H1 (cell line): ENCODE results near the gene CEP250. TPM values are rescaled to one million over a fixed set of nuclear protein-coding genes. Genes with fewer than 3 reads are reported as not detected.

ENCODE experiments used
- CTCF ChIA-PET: fragments of 300-600 bp; sonication (Branson Sonifier 250); formaldehyde crosslinking; loops from one replicate; lab custom pipeline; 2021; ENCODE audit not compliant: partially characterized antibody; lab: Charles Lee
- POLR2A ChIA-PET: fragments of 300-600 bp; sonication (Branson Sonifier 250); formaldehyde crosslinking; loops from one replicate; lab custom pipeline; 2021; ENCODE audit warnings: inconsistent platforms; ENCODE audit not compliant: partially characterized antibody; lab: Charles Lee
- DNase-seq, 2 experiments: peaks; one replicate each; pipeline versions ENCODE4 v3.0.0 to v3.0.0-alpha.2; 2010 to 2022; ENCODE audit warnings: low spot score in 2 of 2, low read depth in 1 of 2, mixed read lengths in 1 of 2
- FAIRE-seq: peaks from 2 replicates; lab custom pipeline; 2011; peaks lifted over from hg19 to GRCh38; lab: Jason Lieb, UNC
- H2AFZ ChIP-seq: 2 replicates; pipeline ENCODE4 v1.8.1; 2012; ENCODE audit warnings: low read length, inconsistent platforms
- H2AK5ac ChIP-seq: 2 replicates; pipeline ENCODE4 v1.6.1; 2013; ENCODE audit warnings: low read depth, low read length
- H2BK120ac ChIP-seq: replicated peaks from 2 replicates; pipeline ENCODE3; 2013; ENCODE audit warnings: low read depth, low read length, inconsistent platforms
- H2BK12ac ChIP-seq: 2 replicates; pipeline ENCODE4 v1.6.1; 2013; ENCODE audit warnings: low read depth, low read length
- H2BK15ac ChIP-seq: 2 replicates; pipeline ENCODE4 v1.6.1; 2013; ENCODE audit warnings: low read length
- H2BK20ac ChIP-seq: 2 replicates; pipeline ENCODE4 v1.6.1; 2013; ENCODE audit warnings: low read length
- H2BK5ac ChIP-seq: 2 replicates; pipeline ENCODE4 v1.6.1; 2013; ENCODE audit warnings: low read depth, low read length
- H3K14ac ChIP-seq: 2 replicates; pipeline ENCODE4 v1.6.1; 2013; ENCODE audit warnings: inconsistent platforms; ENCODE audit not compliant: insufficient read length
- H3K18ac ChIP-seq: 2 replicates; pipeline ENCODE4 v1.6.1; 2013; ENCODE audit warnings: low read length; ENCODE audit errors: extremely low read depth
- H3K23ac ChIP-seq: 2 replicates; pipeline ENCODE4 v1.6.1; 2013; ENCODE audit warnings: inconsistent platforms; ENCODE audit not compliant: insufficient read length
- H3K23me2 ChIP-seq: 2 replicates; pipeline ENCODE4 v1.6.1; 2013; ENCODE audit warnings: low read depth, low read length
- H3K27ac ChIP-seq: 2 replicates; pipeline ENCODE4 v1.6.1; 2011; ENCODE audit warnings: low read depth, low read length, inconsistent platforms
- H3K27me3 ChIP-seq, 4 experiments: replicated peaks in 1 of 4; 1 replicate in 1 of 4; 2 replicates in 3 of 4; pipeline versions ENCODE4 v1.6.1 to v1.8.1; 2011 to 2013; ENCODE audit warnings: low read length in 3 of 4, mild to moderate bottlenecking in 3 of 4, inconsistent platforms in 2 of 4, mixed read lengths in 2 of 4, moderate library complexity in 1 of 4; ENCODE audit not compliant: control insufficient read depth in 3 of 4, insufficient read depth in 3 of 4; ENCODE audit errors: extremely low read depth in 1 of 4
- H3K36me3 ChIP-seq, 4 experiments: 2 replicates each; pipeline versions ENCODE4 v1.6.1 to v1.8.1; 2011 to 2013; ENCODE audit warnings: mild to moderate bottlenecking in 4 of 4, low read length in 3 of 4, moderate library complexity in 2 of 4, control low read depth in 1 of 4, inconsistent platforms in 1 of 4; ENCODE audit not compliant: insufficient read depth in 4 of 4, control insufficient read depth in 2 of 4
- H3K4ac ChIP-seq: replicated peaks from 2 replicates; pipeline ENCODE3; 2013; ENCODE audit warnings: low read length, low read depth, mixed read lengths, inconsistent platforms; ENCODE audit not compliant: insufficient read length
- H3K4me1 ChIP-seq, 4 experiments: replicated peaks in 1 of 4; 1 replicate in 1 of 4; 2 replicates in 3 of 4; pipeline versions ENCODE4 v1.6.1 to v1.8.1; 2011 to 2013; ENCODE audit warnings: low read length in 3 of 4, inconsistent platforms in 2 of 4, mixed read lengths in 1 of 4; ENCODE audit not compliant: insufficient read depth in 4 of 4, control insufficient read depth in 3 of 4
- H3K4me2 ChIP-seq, 2 experiments: 2 replicates each; pipeline versions ENCODE4 v1.6.1 to v1.8.1; 2011 to 2013; ENCODE audit warnings: low read depth in 2 of 2, low read length in 2 of 2, control low read depth in 1 of 2, inconsistent platforms in 1 of 2, mild to moderate bottlenecking in 1 of 2; ENCODE audit not compliant: insufficient read depth in 1 of 2
- H3K4me3 ChIP-seq, 4 experiments: fragments of 200-600, 300-600 bp in 1 of 4; sonication (generic), shearing (Covaris generic), sonication (Bioruptor Twin) in 1 of 4; 2 replicates each; pipeline versions ENCODE4 v1.5.1 to v1.8.1; 2011 to 2016; ENCODE audit warnings: low read length in 4 of 4, low read depth in 3 of 4, control low read depth in 2 of 4, inconsistent platforms in 2 of 4, mild to moderate bottlenecking in 2 of 4, mixed read lengths in 1 of 4, moderate library complexity in 1 of 4; ENCODE audit not compliant: insufficient read depth in 2 of 4; ENCODE audit errors: extremely low read depth in 1 of 4
- H3K56ac ChIP-seq: replicated peaks from 2 replicates; pipeline ENCODE3; 2013; ENCODE audit warnings: low read depth, mild to moderate bottlenecking, mixed read lengths, low read length, inconsistent platforms; ENCODE audit not compliant: insufficient read length
- H3K79me1 ChIP-seq: 2 replicates; pipeline ENCODE4 v1.6.1; 2013; ENCODE audit warnings: low read depth, low read length, control low read depth
- H3K79me2 ChIP-seq, 2 experiments: 2 replicates each; pipeline versions ENCODE4 v1.6.1 to v1.8.1; 2012 to 2013; ENCODE audit warnings: low read length in 2 of 2, mild to moderate bottlenecking in 2 of 2, inconsistent platforms in 1 of 2; ENCODE audit not compliant: insufficient read depth in 2 of 2, control insufficient read depth in 1 of 2
- H3K9ac ChIP-seq, 4 experiments: replicated peaks in 1 of 4; 1 replicate in 1 of 4; 2 replicates in 3 of 4; pipeline versions ENCODE4 v1.6.1 to v1.8.1; 2011 to 2013; ENCODE audit warnings: low read depth in 3 of 4, low read length in 3 of 4, control low read depth in 2 of 4, mild to moderate bottlenecking in 2 of 4, moderate library complexity in 2 of 4, inconsistent platforms in 1 of 4; ENCODE audit errors: extremely low read depth in 1 of 4
- H3K9me3 ChIP-seq, 2 experiments: 2 replicates each; pipeline versions ENCODE4 v1.6.1 to v1.8.1; 2012 to 2013; ENCODE audit warnings: mild to moderate bottlenecking in 2 of 2, moderate library complexity in 2 of 2, control low read depth in 1 of 2, inconsistent platforms in 1 of 2, low read depth in 1 of 2, low read length in 1 of 2, mixed read lengths in 1 of 2; ENCODE audit not compliant: insufficient read depth in 2 of 2
- H4K20me1 ChIP-seq, 2 experiments: replicated peaks in 1 of 2; 2 replicates each; pipeline versions ENCODE3 to v1.8.1; 2011 to 2013; ENCODE audit warnings: inconsistent platforms in 2 of 2, low read length in 2 of 2, mild to moderate bottlenecking in 1 of 2; ENCODE audit not compliant: insufficient read depth in 2 of 2, control insufficient read depth in 1 of 2
- H4K5ac ChIP-seq: 2 replicates; pipeline ENCODE4 v1.6.1; 2013; ENCODE audit warnings: low read length, low read depth, mixed read lengths, inconsistent platforms; ENCODE audit not compliant: insufficient read length
- H4K8ac ChIP-seq: 2 replicates; pipeline ENCODE4 v1.8.0; 2013; ENCODE audit warnings: mild to moderate bottlenecking, moderate library complexity, low read length, inconsistent platforms; ENCODE audit not compliant: insufficient read depth; ENCODE audit errors: extremely low read depth
- H4K91ac ChIP-seq: replicated peaks from 2 replicates; pipeline ENCODE3; 2013; ENCODE audit warnings: low read length, mixed read lengths, inconsistent platforms; ENCODE audit not compliant: insufficient read length
- CEBPB ChIP-seq: IDR thresholded peaks from 2 replicates; pipeline ENCODE4 v1.6.1; 2012; ENCODE audit warnings: low read depth, low read length
- CHD2 ChIP-seq: IDR thresholded peaks from 2 replicates; pipeline ENCODE4 v1.6.1; 2012; ENCODE audit warnings: low read length, improper control_type of control experiment
- CTCF ChIP-seq, 3 experiments: IDR thresholded peaks; 1 replicate in 2 of 3; 2 replicates in 1 of 3; pipeline versions ENCODE4 v1.5.1 to v1.6.1; 2011; ENCODE audit warnings: low read length in 3 of 3, mild to moderate bottlenecking in 3 of 3, inconsistent platforms in 2 of 3, low read depth in 1 of 3, moderate library complexity in 1 of 3; ENCODE audit not compliant: insufficient read depth in 1 of 3; ENCODE audit errors: control extremely low read depth in 1 of 3
- FOSL1 ChIP-seq: IDR thresholded peaks from 2 replicates; pipeline ENCODE4 v1.6.1; 2011; ENCODE audit warnings: mild to moderate bottlenecking, low read depth, low read length, moderate library complexity; ENCODE audit not compliant: insufficient read depth
- JUN ChIP-seq: IDR thresholded peaks from 2 replicates; pipeline ENCODE4 v1.6.1; 2011; ENCODE audit warnings: low read depth, mild to moderate bottlenecking, improper control_type of control experiment, low read length
- JUND ChIP-seq: IDR thresholded peaks from 2 replicates; pipeline ENCODE4 v1.6.1; 2011; ENCODE audit warnings: mild to moderate bottlenecking, improper control_type of control experiment, low read length
- POLR2A ChIP-seq, 2 experiments: IDR thresholded peaks; 1 replicate in 1 of 2; 2 replicates in 1 of 2; pipeline ENCODE4 v1.6.1; 2011; ENCODE audit warnings: low read depth in 2 of 2, low read length in 2 of 2, mild to moderate bottlenecking in 2 of 2; ENCODE audit errors: control extremely low read depth in 1 of 2
- RAD21 ChIP-seq, 2 experiments: IDR thresholded peaks in 1 of 2; conservative IDR thresholded peaks in 1 of 2; 2 replicates each; pipeline ENCODE4 v1.6.1; 2011; ENCODE audit warnings: low read depth in 2 of 2, low read length in 2 of 2, improper control_type of control experiment in 1 of 2, inconsistent platforms in 1 of 2, mild to moderate bottlenecking in 1 of 2, moderate library complexity in 1 of 2
- SIX5 ChIP-seq: IDR thresholded peaks from 2 replicates; pipeline ENCODE4 v1.6.1; 2011; ENCODE audit warnings: mild to moderate bottlenecking, low read depth, low read length
- SP2 ChIP-seq: IDR thresholded peaks from 2 replicates; pipeline ENCODE4 v1.6.1; 2012; ENCODE audit warnings: mild to moderate bottlenecking, low read length, inconsistent platforms
- TBP ChIP-seq: IDR thresholded peaks from 2 replicates; pipeline ENCODE4 v1.6.1; 2011; ENCODE audit warnings: low read depth, low read length, improper control_type of control experiment
- TEAD4 ChIP-seq: IDR thresholded peaks from 2 replicates; pipeline ENCODE4 v1.6.1; 2012; ENCODE audit warnings: low read depth, low read length, inconsistent platforms, mixed read lengths
- WGBS, 2 experiments: shearing (Covaris generic) in 1 of 2; methylation state at CpG; one replicate each; pipeline versions ENCODE4 v1.1.6 to v1.1.7; 2013 to 2015; ENCODE audit warnings: low lambda C conversion rate in 2 of 2, mixed read lengths in 2 of 2, inconsistent platforms in 1 of 2, low coverage in 1 of 2, missing lambda C conversion rate in 1 of 2; ENCODE audit not compliant: insufficient replicate concordance in 2 of 2, insufficient coverage in 1 of 2, insufficient read length in 1 of 2; ENCODE audit errors: extremely low coverage in 1 of 2, missing lambda C conversion rate in 1 of 2; 5-methylcytosine and 5-hydroxymethylcytosine counted together
- polyA plus RNA-seq, 7 experiments: library from polyadenylated mRNA; depleted of rRNA in 3 of 7; stranded (reverse) in 5 of 7; unstranded in 2 of 7; fragments of >200 nt in 5 of 7; fragments of 200-250 nt in 2 of 7; gene quantifications; 1 replicate in 5 of 7; 2 replicates in 1 of 7; 4 replicates in 1 of 7; pipeline versions ENCODE4 v1.2.1 to v1.2.3, GENCODE V29; 2011 to 2013; ENCODE audit warnings: missing spikeins in 2 of 7, mixed read lengths in 2 of 7
- total RNA-seq: library from RNA; stranded (reverse); fragmentation: NEBNext Ultra II Directional; extraction: Animal tissue kit (Norgen Biotek cat#: 25700); gene quantifications from 2 replicates; pipeline ENCODE4 v1.2.1, GENCODE V29; 2021

Gene CEP250
- total and polyA plus RNA-seq, 2 of the 8 experiments (the other 6 are each of a cell fraction or from before 2014, with no cell fraction given) = 2.6 to 33.7 TPM

DNA sequence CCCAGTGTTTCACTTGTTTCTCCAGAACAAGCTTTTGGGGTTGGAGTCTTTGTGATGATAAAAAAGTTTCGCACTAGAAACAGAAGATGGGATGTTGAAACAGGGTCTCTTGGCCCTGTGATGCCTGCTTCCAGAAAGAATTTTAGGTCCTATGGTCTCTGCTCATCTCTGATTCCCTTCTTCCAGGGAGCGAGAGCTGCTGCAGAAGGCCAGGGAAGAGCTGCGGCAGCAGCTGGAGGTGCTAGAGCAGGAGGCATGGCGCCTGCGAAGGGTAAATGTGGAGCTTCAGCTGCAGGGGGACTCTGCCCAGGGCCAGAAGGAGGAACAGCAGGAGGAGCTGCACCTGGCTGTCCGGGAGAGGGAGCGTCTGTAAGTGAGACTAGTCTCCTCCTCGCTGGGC, 18.3 kb downstream of the CEP250 start:
- Histone ChIP-seq H3K23ac (no peak overlapping the region), H3K79me1 (no peaks in the 10 kb centered on the region), H3K18ac (no peak overlapping the region), H3K23me2 (no peaks in the 10 kb centered on the region; the same call in 1 of the 2 replicates), H4K8ac (no peak overlapping the region), H2AK5ac (no peak overlapping the region), H3K4me1 (no peaks in the 10 kb centered on the region), H4K5ac (no peak overlapping the region), H3K79me2 (no peaks in the 10 kb centered on the region), H2BK5ac (no peak overlapping the region), H2BK15ac (no peak overlapping the region), H4K20me1 (peaks cover 0 to 2% of the 10 kb centered on the region in 2 experiments), H3K9me3 (no peaks in the 10 kb centered on the region), H3K27me3 (no peaks in the 10 kb centered on the region), H3K36me3 (peaks cover 18 to 71% (median 54%) of the 10 kb centered on the region in 4 experiments; a peak in 7 of 8 replicates), H2BK12ac (no peak overlapping the region), H3K4ac (no peak overlapping the region), H2BK20ac (no peak overlapping the region), H3K4me2 (no peak overlapping the region)
- CTCF ChIA-PET = interaction anchor here (0.7 to 2.3 kb wide), 5 partner anchors 10 to 90 kb away, joined by 3 to 23 read pairs (median 3); no protein-coding TSS in a partner anchor
- POLR2A ChIA-PET = interaction anchor here (0.5 to 2.7 kb wide), 4 partner anchors 18 to 210 kb away, joined by 3 to 8 read pairs (median 4); partner anchors contain the start of gene CEP250
- no peak for FAIRE-seq
- WGBS, 2 experiments = 77% methylated on average over 8 of the region's 8 CpGs; no CpG with 5 or more reads in 1 of the 2 experiments
- TF ChIP-seq SP2 (no peak), JUN (no peak), SIX5 (no peak), FOSL1 (no peak), POLR2A (IDR thresholded peaks at IDR 0.05; ENCODE audit: control extremely low read depth in 1 of 2, low read depth in 2 of 2, low read length in 2 of 2) (no peak), TBP (no peak), CHD2 (no peak), TEAD4 (no peak), CTCF (IDR thresholded peaks at IDR 0.05; ENCODE audit: control extremely low read depth in 1 of 3, insufficient read depth in 1 of 3, low read depth in 1 of 3, low read length in 3 of 3) (no peak), JUND (no peak), CEBPB (no peak), RAD21 (IDR thresholded peaks at IDR 0.05 in 1 of 2, conservative IDR thresholded peaks at IDR 0.05 in 1 of 2; ENCODE audit: low read depth in 2 of 2, low read length in 2 of 2) (no peak)
- TF ChIP-seq, all 59 proteins: peak for 0
- no peak overlapping the region for H2AFZ ChIP-seq
- no peak overlapping the region for H2BK120ac ChIP-seq
- H3K56ac ChIP-seq = no peak overlapping the region
- DNase-seq = no peak
- H3K14ac ChIP-seq = no peak overlapping the region
- H3K9ac ChIP-seq = no peak overlapping the region
- H4K91ac ChIP-seq = no peak overlapping the region
- no peak overlapping the region for H3K27ac ChIP-seq
- no peak overlapping the region for H3K4me3 ChIP-seq
